ENCODE measurements around the gene COL4A2. TPM values are rescaled to one million over a fixed set of nuclear protein-coding genes. Genes with fewer than 3 reads are reported as not detected.

Gene COL4A2
- total RNA-seq, 4 donors from 2014 or later: 419 to 931 (median 555) TPM

DNA sequence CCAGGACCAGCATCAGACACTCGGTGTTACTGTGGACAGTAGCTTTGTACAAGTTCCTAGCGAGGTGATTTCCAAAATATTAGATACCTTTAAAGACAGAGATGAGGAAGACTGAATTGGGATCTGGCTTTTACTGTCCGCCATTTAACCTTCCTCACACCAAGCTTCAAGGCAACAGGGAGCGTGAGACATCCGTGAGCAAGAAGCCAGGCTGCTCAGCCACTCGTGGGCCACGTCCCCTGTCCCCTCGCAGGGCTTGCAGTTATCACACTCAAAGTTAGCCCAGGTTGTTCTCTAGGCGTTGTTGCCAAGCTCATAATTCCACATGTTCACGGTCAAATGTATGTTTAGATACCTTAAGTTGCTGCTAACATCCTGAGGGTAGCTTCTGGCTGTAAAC, 102.9 kb downstream of the COL4A2 start:
- Histone ChIP-seq H3K4me3 (no peak overlapping the region), H3K4me1 (peaks cover 84 to 95% (median 93%) of the 10 kb centered on the region in 4 donors), H3K36me3 (peaks cover 0 to 7% (median 0%) of the 10 kb centered on the region in 4 donors), H3K9me3 (no peaks in the 10 kb centered on the region), H3K27me3 (no peaks in the 10 kb centered on the region), H3K27ac (replicated peaks in 1 of 4) (peak overlapping the region; percentile 86 to 98 (median 92))
- DNase-seq (ENCODE audit: extremely low spot score): no peak
- intact Hi-C loops (cut with DNase I): loop anchor here (5.0 kb wide), 2 partner anchors 68 to 178 kb away; no protein-coding TSS in a partner anchor
- WGBS: 83% methylated on average over 10 of the region's 10 CpGs
- no peak for TF ChIP-seq EP300 (IDR thresholded peaks at IDR 0.05)
- TF ChIP-seq POLR2A (IDR thresholded peaks at IDR 0.05; ENCODE audit: low read depth): no peak

DNA sequence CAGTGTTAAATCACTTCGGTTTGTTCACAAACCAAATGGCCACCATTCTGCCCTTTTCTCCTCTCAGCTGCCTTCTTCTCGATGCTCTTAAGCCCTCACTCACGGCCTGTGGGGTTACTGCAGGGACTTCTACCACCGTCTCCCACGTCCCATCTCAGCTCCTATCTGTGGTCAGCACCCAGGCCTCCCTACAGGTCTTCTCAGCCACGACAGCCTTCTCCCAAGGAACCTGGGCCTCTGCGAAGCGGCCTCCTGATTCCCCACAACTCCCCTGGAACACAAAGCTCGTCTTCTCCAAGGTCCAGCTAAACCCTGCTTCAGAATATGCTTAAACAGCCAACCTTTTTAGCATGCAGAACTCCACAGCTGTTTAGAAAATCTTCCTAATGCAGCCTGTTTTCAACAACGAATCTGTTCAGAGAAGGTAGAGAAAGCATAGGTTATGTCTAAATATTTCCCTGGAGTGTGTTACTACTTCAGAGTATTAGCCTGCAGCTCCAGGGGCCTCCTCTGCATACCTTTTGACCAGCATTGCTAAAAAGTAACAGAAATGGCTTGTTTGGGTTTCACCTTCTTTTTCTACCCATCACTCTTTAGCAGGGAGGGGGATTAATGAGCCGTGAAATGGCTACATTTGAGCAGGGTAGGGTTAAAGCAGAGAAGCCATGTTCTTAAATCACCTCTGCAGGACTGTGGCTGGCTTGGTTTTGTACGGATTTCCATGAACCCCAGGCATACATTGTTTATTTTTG, 104.0 kb downstream of the COL4A2 start:
- intact Hi-C loops (cut with DNase I): loop anchor here (5.0 kb wide), 2 partner anchors 69 to 179 kb away; no protein-coding TSS in a partner anchor
- H3K27ac ChIP-seq (replicated peaks in 1 of 4): peak overlapping the region; percentile 86 to 98 (median 92)
- H3K4me3 ChIP-seq: no peak overlapping the region
- peaks cover 0 to 12% (median 0%) of the 10 kb centered on the region in 4 donors for H3K36me3 ChIP-seq
- peaks cover 82 to 95% (median 92%) of the 10 kb centered on the region in 4 donors for H3K4me1 ChIP-seq
- no peaks in the 10 kb centered on the region for H3K27me3 ChIP-seq
- no peaks in the 10 kb centered on the region for H3K9me3 ChIP-seq
- no peak for TF ChIP-seq POLR2AphosphoS5 (IDR thresholded peaks at IDR 0.05)
- no peak for DNase-seq (ENCODE audit: extremely low spot score)
- WGBS: 55% methylated on average over 12 of the region's 12 CpGs

DNA sequence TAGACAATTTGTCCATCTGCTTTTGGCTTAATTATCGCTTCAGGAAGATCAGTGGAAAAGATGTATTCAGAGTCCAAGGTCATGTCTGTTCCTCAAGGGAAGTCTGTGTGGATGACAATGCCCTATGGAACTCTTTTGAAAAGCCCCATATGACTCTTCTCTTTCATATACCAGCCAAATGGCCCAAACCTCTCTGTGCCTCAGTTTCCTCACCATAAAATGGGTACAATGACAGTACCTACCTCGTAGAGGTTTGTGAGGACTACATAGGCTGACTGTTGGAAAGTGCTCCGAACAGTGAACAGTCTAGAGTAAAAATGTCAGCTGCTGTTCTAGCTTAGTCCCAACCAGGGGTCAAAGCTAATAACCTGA, 104.6 kb downstream of the COL4A2 start:
- no peaks in the 10 kb centered on the region for H3K27me3 ChIP-seq
- peaks cover 81 to 95% (median 92%) of the 10 kb centered on the region in 4 donors for H3K4me1 ChIP-seq
- DNase-seq (ENCODE audit: extremely low spot score): no peak
- WGBS: 47% methylated on average over 2 of the region's 3 CpGs
- no peak for TF ChIP-seq EP300 (IDR thresholded peaks at IDR 0.05)
- no peak for TF ChIP-seq POLR2AphosphoS5 (IDR thresholded peaks at IDR 0.05)
- TF ChIP-seq POLR2A (IDR thresholded peaks at IDR 0.05; ENCODE audit: low read depth): no peak
- TF ChIP-seq, protein P1, sequence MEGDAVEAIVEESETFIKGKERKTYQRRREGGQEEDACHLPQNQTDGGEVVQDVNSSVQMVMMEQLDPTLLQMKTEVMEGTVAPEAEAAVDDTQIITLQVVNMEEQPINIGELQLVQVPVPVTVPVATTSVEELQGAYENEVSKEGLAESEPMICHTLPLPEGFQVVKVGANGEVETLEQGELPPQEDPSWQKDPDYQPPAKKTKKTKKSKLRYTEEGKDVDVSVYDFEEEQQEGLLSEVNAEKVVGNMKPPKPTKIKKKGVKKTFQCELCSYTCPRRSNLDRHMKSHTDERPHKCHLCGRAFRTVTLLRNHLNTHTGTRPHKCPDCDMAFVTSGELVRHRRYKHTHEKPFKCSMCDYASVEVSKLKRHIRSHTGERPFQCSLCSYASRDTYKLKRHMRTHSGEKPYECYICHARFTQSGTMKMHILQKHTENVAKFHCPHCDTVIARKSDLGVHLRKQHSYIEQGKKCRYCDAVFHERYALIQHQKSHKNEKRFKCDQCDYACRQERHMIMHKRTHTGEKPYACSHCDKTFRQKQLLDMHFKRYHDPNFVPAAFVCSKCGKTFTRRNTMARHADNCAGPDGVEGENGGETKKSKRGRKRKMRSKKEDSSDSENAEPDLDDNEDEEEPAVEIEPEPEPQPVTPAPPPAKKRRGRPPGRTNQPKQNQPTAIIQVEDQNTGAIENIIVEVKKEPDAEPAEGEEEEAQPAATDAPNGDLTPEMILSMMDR (IDR thresholded peaks at IDR 0.05): no peak
- no peak overlapping the region for H3K4me3 ChIP-seq
- intact Hi-C loops (cut with DNase I): loop anchor here (5.0 kb wide), 2 partner anchors 69 to 179 kb away; no protein-coding TSS in a partner anchor
- H3K9me3 ChIP-seq: no peaks in the 10 kb centered on the region
- peaks cover 0 to 12% (median 0%) of the 10 kb centered on the region in 4 donors for H3K36me3 ChIP-seq
- peak overlapping the region; percentile 86 to 98 (median 92) for H3K27ac ChIP-seq (replicated peaks in 1 of 4)

- Histone ChIP-seq H3K27me3 (no peaks in the 10 kb centered on the region), H3K36me3 (peaks cover 0 to 12% (median 0%) of the 10 kb centered on the region in 4 donors), H3K9me3 (no peaks in the 10 kb centered on the region), H3K27ac (replicated peaks in 1 of 4) (peak overlapping the region; percentile 86 to 98 (median 92)), H3K4me3 (no peak overlapping the region), H3K4me1 (peaks cover 81 to 95% (median 92%) of the 10 kb centered on the region in 4 donors)
- WGBS: 26% methylated on average over 16 of the region's 16 CpGs
- TF ChIP-seq EP300 (IDR thresholded peaks at IDR 0.05): peak; percentile 89
- TF ChIP-seq POLR2A (IDR thresholded peaks at IDR 0.05; ENCODE audit: low read depth): no peak
- TF ChIP-seq, protein P1 (IDR thresholded peaks at IDR 0.05): peak; percentile 91 to 98 (median 94)
- TF ChIP-seq POLR2AphosphoS5 (IDR thresholded peaks at IDR 0.05): peak in 1 of 2 donors; percentile 99
- peak; percentile 97 for DNase-seq (ENCODE audit: extremely low spot score)
- intact Hi-C loops (cut with DNase I): loop anchor here (5.0 kb wide), 2 partner anchors 70 to 180 kb away; no protein-coding TSS in a partner anchor
These were observed 105.2 kb downstream of the COL4A2 start for GRCh38 chr13:110412132-110412914.

- Histone ChIP-seq H3K9me3 (no peaks in the 10 kb centered on the region), H3K4me1 (peaks cover 81 to 95% (median 92%) of the 10 kb centered on the region in 4 donors), H3K4me3 (no peak overlapping the region), H3K27me3 (no peaks in the 10 kb centered on the region), H3K36me3 (peaks cover 0 to 9% (median 0%) of the 10 kb centered on the region in 4 donors), H3K27ac (replicated peaks in 1 of 4) (peak overlapping the region; percentile 86 to 98 (median 92))
- 82% methylated on average over 16 of the region's 17 CpGs for WGBS
- intact Hi-C loops (cut with DNase I): loop anchor here (5.0 kb wide), 2 partner anchors 71 to 181 kb away; no protein-coding TSS in a partner anchor
- no peak for DNase-seq (ENCODE audit: extremely low spot score)
- TF ChIP-seq, protein P1 (IDR thresholded peaks at IDR 0.05): no peak
- no peak for TF ChIP-seq POLR2AphosphoS5 (IDR thresholded peaks at IDR 0.05)
- TF ChIP-seq EP300 (IDR thresholded peaks at IDR 0.05): no peak
- TF ChIP-seq POLR2A (IDR thresholded peaks at IDR 0.05; ENCODE audit: low read depth): no peak
These were observed 106.1 kb downstream of the COL4A2 start for GRCh38 chr13:110413016-110413675.

Measured in esophagus muscularis mucosa (tissue), 4 donors.